Measurements from ENCODE around the gene PPP2R1A. TPM values are rescaled to one million over a fixed set of nuclear protein-coding genes. Genes with fewer than 3 reads are reported as not detected.

The PPP2R1A gene
- 100 to 1,000 TPM; 326 to 383 (median 349) TPM for total RNA-seq (2021; fragmentation: NEBNext Ultra II Directional; extraction: Animal tissue kit (Norgen Biotek cat#: 25700))
- long read RNA-seq, full-length matches to known transcripts: 396 of 456 reads
- long read RNA-seq, partial matches to known transcripts: 52 of 456 reads
- long read RNA-seq, other reads (novel, unspliced or antisense): 8 of 456 reads

- no peak for TF ChIP-seq CTCF (IDR thresholded peaks at IDR 0.05)
- peak; percentile 100 for DNase-seq
- Mint-ChIP-seq H3K4me1 (ENCODE audit: low read depth) (peaks cover 44% of the 10 kb centered on the region), H3K36me3 (ENCODE audit: low read depth) (peaks cover 36% of the 10 kb centered on the region), H3K9me3 (no peaks in the 10 kb centered on the region), H3K27ac (peak within 1 kb of the TSS; percentile 100), H3K27me3 (ENCODE audit: insufficient read depth) (peaks cover 5% of the 10 kb centered on the region), H3K4me3 (peak within 1 kb of the TSS; percentile 100)
Measured at GRCh38 chr19:52189735-52190486, at the start of gene PPP2R1A. Gene PPP2R1A, plus strand, starts transcription at chr19:52190052. Its CDS starts 45 bp downstream, at chr19:52190097.

GRCh38 chr19:52141203-52141602 is 48.6 kb upstream of the PPP2R1A start:
- Mint-ChIP-seq H3K9me3 (peaks cover 45% of the 10 kb centered on the region), H3K27me3 (ENCODE audit: insufficient read depth) (peaks cover 2% of the 10 kb centered on the region; the same call in 1 of the 2 replicates), H3K4me3 (no peak overlapping the region), H3K4me1 (ENCODE audit: low read depth) (peaks cover 21% of the 10 kb centered on the region), H3K27ac (no peak overlapping the region), H3K36me3 (ENCODE audit: low read depth) (peaks cover 38% of the 10 kb centered on the region)
- no peak for DNase-seq
- no peak for TF ChIP-seq CTCF (IDR thresholded peaks at IDR 0.05)

- no peak overlapping the region for H3K27ac Mint-ChIP-seq
- H3K4me1 Mint-ChIP-seq (ENCODE audit: low read depth): peaks cover 21% of the 10 kb centered on the region
- H3K4me3 Mint-ChIP-seq: no peak overlapping the region
- no peak for TF ChIP-seq CTCF (IDR thresholded peaks at IDR 0.05)
- H3K36me3 Mint-ChIP-seq (ENCODE audit: low read depth): peaks cover 37% of the 10 kb centered on the region
- no peak for DNase-seq
- H3K9me3 Mint-ChIP-seq: peaks cover 47% of the 10 kb centered on the region
- peaks cover 2% of the 10 kb centered on the region; the same call in 1 of the 2 replicates for H3K27me3 Mint-ChIP-seq (ENCODE audit: insufficient read depth)
Measured at GRCh38 chr19:52142001-52142595, 47.8 kb upstream of the PPP2R1A start.

GRCh38 chr19:52148256-52148655 is 41.6 kb upstream of the PPP2R1A start:
- H3K27ac Mint-ChIP-seq: no peak overlapping the region
- H3K27me3 Mint-ChIP-seq (ENCODE audit: insufficient read depth): no peaks in the 10 kb centered on the region
- no peaks in the 10 kb centered on the region for H3K4me1 Mint-ChIP-seq (ENCODE audit: low read depth)
- peaks cover 79% of the 10 kb centered on the region for H3K9me3 Mint-ChIP-seq
- H3K36me3 Mint-ChIP-seq (ENCODE audit: low read depth): peaks cover 45% of the 10 kb centered on the region
- DNase-seq: no peak
- no peak overlapping the region for H3K4me3 Mint-ChIP-seq
- no peak for TF ChIP-seq CTCF (IDR thresholded peaks at IDR 0.05)

- no peak overlapping the region for H3K4me3 Mint-ChIP-seq
- H3K27ac Mint-ChIP-seq: no peak overlapping the region
- peaks cover 96% of the 10 kb centered on the region for H3K9me3 Mint-ChIP-seq
- H3K36me3 Mint-ChIP-seq (ENCODE audit: low read depth): peaks cover 86% of the 10 kb centered on the region
- DNase-seq: no peak
- no peaks in the 10 kb centered on the region for H3K27me3 Mint-ChIP-seq (ENCODE audit: insufficient read depth)
- no peak for TF ChIP-seq CTCF (IDR thresholded peaks at IDR 0.05)
- no peaks in the 10 kb centered on the region for H3K4me1 Mint-ChIP-seq (ENCODE audit: low read depth)
Measured at GRCh38 chr19:52155596-52156359, 34.1 kb upstream of the PPP2R1A start.
